Sigmoid colon (tissue), 4 donors: ENCODE results near the gene HK2.

ENCODE experiments used
- CTCF ChIP-seq, 4 experiments: fragments of 450-650 bp in 3 of 4; fragments of 200-600 bp in 1 of 4; IDR thresholded peaks; one replicate each; pipeline ENCODE4 v1.5.1; 2016 to 2019; ENCODE audit warnings: antibody characterized with exemption in 4 of 4, mild to moderate bottlenecking in 3 of 4, moderate library complexity in 2 of 4
- POLR2A ChIP-seq, 2 donors: fragments of 450-650 bp; IDR thresholded peaks; one replicate each; pipeline ENCODE4 v1.6.1; 2016; ENCODE audit warnings: antibody characterized with exemption in 2 of 2, mild to moderate bottlenecking in 2 of 2, moderate library complexity in 2 of 2
- POLR2AphosphoS5 ChIP-seq, 4 donors: sonication (generic); formaldehyde crosslinking; IDR thresholded peaks; one replicate each; pipeline ENCODE4 v1.6.1; 2017; ENCODE audit warnings: antibody characterized with exemption in 4 of 4

- no peak for TF ChIP-seq CTCF (IDR thresholded peaks at IDR 0.05)
- no peak for TF ChIP-seq POLR2A (IDR thresholded peaks at IDR 0.05)
- no peak for TF ChIP-seq POLR2AphosphoS5 (IDR thresholded peaks at IDR 0.05)
These were observed 16.6 kb upstream of the HK2 start for GRCh38 chr2:74817304-74817675.
